Posterior vena cava (tissue), 2 donors: Measurements from ENCODE around the gene WDR64. TPM values are rescaled to one million over a fixed set of nuclear protein-coding genes. Genes with fewer than 3 reads are reported as not detected.
"Not testable (repeated sequence)": the region's sequence is repeated elsewhere in the genome, so short reads cannot be mapped to it uniquely, and the experiment has no call there.

ENCODE experiments used
- DNase-seq: peaks from one replicate; pipeline ENCODE4 v3.0.0-alpha.2; 2020; ENCODE audit warnings: low spot score
- intact Hi-C, 2 donors: fragments of 100-400 bp; cut with DNase I; formaldehyde crosslinking; loops; one replicate each; pipeline versions ENCODE4 v1.14.1 to v1.14.2; 2022 to 2023
- total RNA-seq, 2 donors: library from RNA; stranded (reverse); fragmentation: NEBNext Ultra II Directional; extraction: Animal tissue kit (Norgen Biotek cat#: 25700); gene quantifications; one replicate each; pipeline ENCODE4 v1.2.1, GENCODE V29; 2021
- donor health status: DM: yes; HTN: yes; CAD: no.
- donor health status: DM: yes; HTN: yes; CAD: no.

The WDR64 gene
- total RNA-seq, 2 donors from 2014 or later = not detected

GRCh38 chr1:241695246-241696171 lies 43.4 kb downstream of the WDR64 start:
- intact Hi-C loops = no loop called here
- DNase-seq = no peak

GRCh38 chr1:241696172-241696814 lies 44.2 kb downstream of the WDR64 start:
- intact Hi-C loops = no loop called here
- DNase-seq = no peak

- DNase-seq = no peak
- intact Hi-C loops = no loop called here
These were observed 44.9 kb downstream of the WDR64 start for GRCh38 chr1:241696815-241697639.

GRCh38 chr1:241697640-241698018 lies 45.5 kb downstream of the WDR64 start:
- intact Hi-C loops = no loop called here
- DNase-seq = no peak

- intact Hi-C loops = no loop called here
- no peak for DNase-seq
These were observed 46.1 kb downstream of the WDR64 start for GRCh38 chr1:241698177-241698576.

GRCh38 chr1:241701483-241702295 lies 49.6 kb downstream of the WDR64 start:
- DNase-seq = no peak
- intact Hi-C loops = no loop called here

- intact Hi-C loops = no loop called here
- no peak for DNase-seq
These were observed 50.6 kb downstream of the WDR64 start for GRCh38 chr1:241702442-241703373.

- intact Hi-C loops = not testable (repeated sequence)
These were observed 51.7 kb downstream of the WDR64 start for GRCh38 chr1:241703739-241704138.

GRCh38 chr1:241706257-241706656 lies 54.2 kb downstream of the WDR64 start:
- intact Hi-C loops = no loop called here
- no peak for DNase-seq

More at GRCh38 chr1:241703739-241704138, 51.7 kb downstream of the WDR64 start:
- not testable (repeated sequence) for DNase-seq

- DNase-seq = no peak
- intact Hi-C loops = no loop called here
These were observed 54.9 kb downstream of the WDR64 start for GRCh38 chr1:241706967-241707366.

- intact Hi-C loops = no loop called here
- no peak for DNase-seq
These were observed 55.4 kb downstream of the WDR64 start for GRCh38 chr1:241707442-241707841.

GRCh38 chr1:241711326-241711725 lies 59.2 kb downstream of the WDR64 start:
- no peak for DNase-seq
- intact Hi-C loops = no loop called here

GRCh38 chr1:241713316-241713715 lies 61.2 kb downstream of the WDR64 start:
- DNase-seq = no peak
- intact Hi-C loops = no loop called here

- no peak for DNase-seq
- intact Hi-C loops = no loop called here
These were observed 62.5 kb downstream of the WDR64 start for GRCh38 chr1:241714321-241715218.

GRCh38 chr1:241715435-241715834 lies 63.4 kb downstream of the WDR64 start:
- intact Hi-C loops = no loop called here

GRCh38 chr1:241715956-241716355 lies 63.9 kb downstream of the WDR64 start:
- intact Hi-C loops = no loop called here
- no peak for DNase-seq

More at GRCh38 chr1:241715435-241715834, 63.4 kb downstream of the WDR64 start:
- DNase-seq = no peak
